Measurements from ENCODE around the gene CREB3L1.
"Not testable (repeated sequence)": the region's sequence is repeated elsewhere in the genome, so short reads cannot be mapped to it uniquely, and the experiment has no call there.

CREB3L1 gene

DNA sequence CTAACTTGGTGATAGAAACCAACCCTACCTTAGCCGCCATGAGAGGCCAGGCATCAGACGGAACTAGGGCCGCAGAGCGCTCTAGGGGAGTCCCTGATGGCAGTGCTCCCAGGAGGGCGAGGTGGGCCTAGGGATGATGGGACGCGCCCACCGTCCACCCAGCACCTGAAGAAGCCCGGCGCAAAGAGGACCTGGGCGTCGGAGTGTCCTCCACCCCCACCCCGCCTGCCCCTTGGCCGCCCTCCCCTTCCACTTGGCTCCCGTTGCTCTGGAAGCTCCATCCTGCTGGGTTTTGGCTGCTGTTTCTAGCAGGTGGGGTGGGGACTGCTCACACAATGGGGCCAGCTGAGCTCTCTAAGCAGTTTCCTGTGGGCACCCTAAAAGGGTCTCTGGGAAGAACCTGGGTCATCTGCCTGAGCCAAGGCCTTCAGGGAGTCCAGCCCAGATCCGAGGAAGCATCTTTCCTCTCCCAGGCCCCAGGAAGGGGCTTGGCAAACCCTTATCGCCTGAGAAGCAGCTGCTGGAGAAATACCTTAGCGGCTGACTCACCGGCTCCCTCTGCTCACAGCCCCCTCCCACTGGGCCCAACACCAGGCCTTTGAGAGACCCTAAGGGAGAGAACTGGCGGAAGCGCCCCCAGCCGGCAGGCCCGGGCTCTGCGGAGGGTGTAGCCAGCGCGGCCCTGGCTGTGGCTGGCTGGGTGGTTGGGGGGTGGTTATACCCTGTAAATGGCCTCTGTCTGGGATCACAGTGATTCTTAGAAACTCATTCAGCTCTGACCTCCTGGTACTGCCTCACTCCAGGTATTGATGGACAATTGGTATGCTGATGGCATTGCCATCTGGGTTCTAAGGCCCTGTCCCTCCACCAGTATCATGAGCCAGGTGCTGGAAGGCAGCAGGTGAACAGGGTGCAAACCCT, 19.3 kb downstream of the CREB3L1 start:
- no peak for DNase-seq

DNA sequence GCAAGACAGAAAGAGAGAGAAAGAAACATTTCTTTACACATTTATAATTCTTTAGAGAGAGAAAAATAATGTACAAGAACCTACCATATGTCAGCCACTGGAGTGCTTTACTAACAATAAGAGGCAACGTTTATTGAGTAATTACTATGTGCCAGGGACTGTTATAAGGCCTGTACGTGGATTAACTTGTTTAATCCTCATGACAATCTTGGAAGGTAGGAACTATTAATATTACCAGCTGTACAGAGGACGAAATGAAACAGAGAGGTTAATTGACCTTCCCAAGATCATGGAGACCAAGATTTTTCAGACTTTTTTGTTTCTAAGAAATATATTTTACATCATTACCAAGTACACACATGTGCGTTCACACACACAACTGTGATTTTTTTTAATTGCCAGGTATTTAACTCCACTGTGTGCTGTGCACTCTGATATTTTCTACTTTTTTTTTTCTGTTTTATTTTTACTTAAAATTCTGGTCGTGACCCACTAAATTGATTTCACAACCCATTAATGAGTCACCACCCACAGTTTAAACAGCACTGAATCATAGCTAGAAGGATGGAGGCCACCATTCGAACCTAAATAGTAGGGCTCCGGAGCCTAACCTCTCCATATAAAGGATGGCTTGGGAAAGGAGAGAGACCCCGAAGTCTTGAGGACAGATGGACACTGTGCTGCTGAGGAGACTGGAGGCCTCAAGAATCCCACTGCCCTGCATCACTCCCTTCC, 21.4 kb downstream of the CREB3L1 start:
- no peak for DNase-seq

DNA sequence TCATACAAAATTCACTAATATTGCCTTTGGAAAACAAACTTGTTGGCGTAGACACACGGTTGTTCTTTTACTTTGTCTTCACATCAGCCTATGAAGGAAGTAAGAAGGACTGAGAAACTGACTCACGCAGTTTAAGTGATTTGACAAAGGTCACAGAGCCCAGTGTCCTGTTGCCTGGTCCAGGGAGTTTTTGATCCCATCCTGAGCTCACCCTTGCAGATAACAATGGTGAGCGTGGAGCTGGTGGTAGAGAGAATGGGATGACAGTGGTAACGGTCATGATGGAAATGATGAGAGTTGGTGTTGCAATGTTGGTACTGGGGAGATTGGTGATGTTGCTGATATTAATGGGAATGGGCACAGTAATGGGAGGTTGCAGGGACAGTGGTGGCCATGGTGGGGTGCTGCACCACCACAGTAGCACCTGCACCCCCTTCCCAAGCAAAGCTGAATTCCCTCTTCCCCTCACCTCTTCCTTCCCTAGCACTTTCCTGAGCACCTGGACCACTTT, 22.0 kb downstream of the CREB3L1 start:
- no peak for DNase-seq

DNA sequence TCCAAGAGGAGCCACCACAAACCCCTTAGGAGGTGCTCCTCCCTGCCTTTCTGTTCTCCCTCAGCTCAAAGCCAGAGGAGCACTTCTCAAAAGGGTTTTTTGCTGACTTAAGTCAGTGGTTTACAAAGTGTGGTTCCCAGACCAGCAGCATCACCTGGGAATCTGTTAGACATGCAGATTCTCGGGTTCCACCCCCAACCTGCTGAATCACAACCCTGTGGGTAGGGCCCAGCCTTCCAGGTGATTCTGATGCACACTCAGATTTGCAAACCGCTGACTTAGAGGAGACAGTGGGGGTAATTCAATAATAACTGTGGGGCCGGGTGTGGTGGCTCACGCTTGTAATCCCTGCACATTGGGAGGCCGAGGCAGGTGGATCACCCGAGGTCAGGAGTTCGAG, 22.8 kb downstream of the CREB3L1 start:
- DNase-seq, result no peak

DNA sequence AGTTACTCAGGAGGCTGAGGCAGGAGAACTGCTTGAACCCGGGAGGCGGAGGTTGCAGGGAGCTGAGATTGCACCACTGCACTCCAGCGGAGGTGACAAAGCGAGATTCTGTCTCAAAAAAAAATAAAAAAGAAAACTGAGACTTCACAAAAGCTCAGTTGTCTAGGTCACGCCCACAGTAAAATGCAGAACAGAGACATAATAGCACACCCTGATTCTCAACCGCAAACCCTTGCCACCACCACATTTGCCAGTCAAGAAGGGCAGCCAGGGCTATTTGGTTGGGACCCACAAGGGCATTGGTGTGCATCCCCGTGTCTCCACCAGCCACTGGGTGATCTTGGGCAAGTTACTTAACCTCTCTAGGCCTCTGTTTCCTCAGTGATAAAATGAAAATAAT, 25.4 kb downstream of the CREB3L1 start:
- DNase-seq, result no peak

DNA sequence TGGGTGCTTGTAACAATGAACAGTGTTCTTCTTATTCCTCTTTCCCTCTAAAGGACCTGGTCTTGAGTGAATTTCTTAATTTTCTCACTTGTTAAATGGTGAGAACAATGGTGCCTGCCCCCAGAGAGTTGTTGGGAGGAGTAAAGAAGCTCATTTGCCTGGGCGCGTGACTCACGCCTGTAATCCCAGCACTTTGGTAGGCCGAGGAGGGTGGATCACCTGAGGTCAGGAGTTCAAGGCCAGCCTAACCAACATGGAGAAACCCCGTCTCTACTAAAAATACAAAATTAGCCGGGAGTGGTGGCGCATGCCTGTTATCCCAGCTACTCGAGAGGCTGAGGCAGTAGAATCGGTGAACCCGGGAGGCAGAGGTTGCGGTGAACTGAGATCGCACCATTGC, 26.6 kb downstream of the CREB3L1 start:
- DNase-seq, result not testable (repeated sequence)

DNA sequence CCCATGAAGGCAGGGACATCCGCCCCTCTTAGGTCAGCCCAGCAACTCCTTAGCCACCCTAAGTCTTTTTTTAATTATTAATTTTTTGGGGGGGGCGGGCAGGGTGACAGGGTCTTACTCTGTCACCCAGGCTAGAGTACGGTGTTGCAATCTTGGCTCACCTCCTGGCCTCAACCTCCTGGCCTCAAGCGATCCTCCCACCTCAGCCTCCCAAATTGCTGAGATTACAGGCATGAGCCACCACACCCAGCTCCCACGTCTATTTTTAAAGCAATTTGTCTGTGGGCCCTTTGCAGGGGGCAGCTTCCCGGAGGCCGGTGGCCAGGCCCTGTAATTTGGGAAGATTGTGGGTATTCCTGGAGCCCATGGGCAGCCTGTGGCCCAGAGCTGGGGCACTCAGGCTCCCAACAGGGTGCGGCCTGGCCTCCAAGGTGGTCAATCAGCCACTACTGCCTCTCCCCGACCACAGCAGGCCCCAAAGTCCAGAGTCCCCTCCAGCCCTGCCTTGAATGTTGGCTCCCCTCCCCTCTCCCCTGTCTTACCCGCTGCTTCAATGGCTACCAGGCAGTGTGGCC, 27.2 kb downstream of the CREB3L1 start:
- DNase-seq, result no peak

DNA sequence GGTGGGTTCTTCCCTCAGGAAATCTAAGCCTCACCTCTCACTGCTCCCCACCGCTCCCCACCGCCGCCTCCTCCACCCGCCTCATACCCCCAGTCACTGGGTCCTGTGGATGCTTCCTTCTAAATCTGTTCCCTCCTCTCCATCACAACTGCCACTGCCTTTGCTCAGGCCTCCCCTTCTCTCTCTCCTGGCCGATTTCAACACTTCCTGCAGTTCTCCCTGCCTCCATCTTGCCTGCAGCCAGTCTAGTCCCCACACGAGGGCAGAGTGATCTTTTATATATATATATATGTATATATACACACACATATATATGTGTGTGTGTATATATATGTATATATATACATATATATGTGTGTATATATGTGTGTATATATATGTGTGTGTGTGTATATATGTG, 27.8 kb downstream of the CREB3L1 start:
- no peak for DNase-seq

DNA sequence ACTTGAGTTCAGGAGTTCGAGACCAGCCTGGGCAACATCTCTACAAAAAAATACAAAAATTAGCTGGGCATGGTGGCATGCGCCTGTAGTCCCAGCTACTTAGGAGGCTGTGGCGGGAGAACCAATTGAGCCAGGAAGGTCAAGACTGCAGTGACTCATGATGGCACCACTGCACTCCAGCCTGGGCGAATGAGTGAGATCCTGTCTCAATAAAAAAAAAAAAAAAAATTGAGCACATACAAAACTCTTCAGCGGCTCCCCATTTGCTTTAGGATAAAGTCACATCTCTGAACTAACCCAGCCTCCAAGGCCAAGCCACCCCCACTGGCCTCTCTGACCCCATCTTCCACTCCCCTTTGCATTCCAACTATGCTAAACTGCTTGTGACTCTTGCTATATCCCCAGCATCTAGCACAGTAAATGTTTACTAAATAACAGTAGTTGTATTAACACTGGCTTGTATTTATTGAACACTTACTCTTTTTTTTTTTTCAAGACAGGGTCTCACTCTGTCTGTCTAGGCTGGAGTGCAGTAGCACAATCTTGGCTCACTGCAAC, 28.9 kb downstream of the CREB3L1 start:
- DNase-seq, result no peak

DNA sequence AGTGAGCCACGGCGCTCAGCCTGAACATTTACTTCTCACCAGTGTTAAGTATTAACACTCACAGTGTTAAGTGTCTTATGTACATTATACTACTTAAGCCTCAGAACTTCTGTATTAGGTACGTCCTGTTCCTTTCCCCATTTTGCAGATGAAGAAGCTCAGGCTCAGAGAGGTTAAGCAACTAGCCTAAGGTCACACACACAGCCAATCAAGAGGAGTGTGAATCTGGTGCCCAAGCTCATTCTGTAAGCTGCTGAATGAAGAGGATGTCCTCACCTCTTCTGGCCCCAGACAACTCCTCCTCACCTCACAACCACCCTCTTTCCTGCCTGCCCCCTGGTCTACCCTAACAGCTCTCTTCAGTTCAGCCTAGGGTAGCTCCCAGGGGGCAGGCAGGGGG, 29.9 kb downstream of the CREB3L1 start:
- DNase-seq, result no peak

DNA sequence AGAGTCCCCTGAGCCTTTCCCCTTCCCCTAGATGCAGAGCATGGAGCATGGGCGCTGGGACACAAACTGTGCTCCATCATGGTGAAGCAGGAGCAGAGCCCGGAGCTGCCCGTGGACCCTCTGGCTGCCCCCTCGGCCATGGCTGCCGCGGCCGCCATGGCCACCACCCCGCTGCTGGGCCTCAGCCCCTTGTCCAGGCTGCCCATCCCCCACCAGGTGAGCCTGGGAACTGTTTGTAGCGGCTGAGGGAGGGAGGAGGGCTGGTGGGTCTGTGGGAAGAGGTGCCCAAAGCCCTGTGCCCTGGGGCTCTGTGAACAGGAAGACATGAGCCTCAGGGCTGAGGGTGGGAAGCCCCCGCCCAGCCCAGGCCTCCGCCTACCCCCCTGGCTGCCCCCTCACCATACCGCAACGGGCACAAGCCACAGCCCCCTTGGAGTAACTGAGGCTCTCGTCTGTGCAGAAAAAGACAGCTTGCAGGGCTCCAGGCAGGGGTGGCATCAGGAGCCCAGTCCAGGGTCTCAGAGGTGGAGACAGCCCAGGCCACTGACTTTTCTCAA, 30.4 kb downstream of the CREB3L1 start:
- DNase-seq, result no peak

DNA sequence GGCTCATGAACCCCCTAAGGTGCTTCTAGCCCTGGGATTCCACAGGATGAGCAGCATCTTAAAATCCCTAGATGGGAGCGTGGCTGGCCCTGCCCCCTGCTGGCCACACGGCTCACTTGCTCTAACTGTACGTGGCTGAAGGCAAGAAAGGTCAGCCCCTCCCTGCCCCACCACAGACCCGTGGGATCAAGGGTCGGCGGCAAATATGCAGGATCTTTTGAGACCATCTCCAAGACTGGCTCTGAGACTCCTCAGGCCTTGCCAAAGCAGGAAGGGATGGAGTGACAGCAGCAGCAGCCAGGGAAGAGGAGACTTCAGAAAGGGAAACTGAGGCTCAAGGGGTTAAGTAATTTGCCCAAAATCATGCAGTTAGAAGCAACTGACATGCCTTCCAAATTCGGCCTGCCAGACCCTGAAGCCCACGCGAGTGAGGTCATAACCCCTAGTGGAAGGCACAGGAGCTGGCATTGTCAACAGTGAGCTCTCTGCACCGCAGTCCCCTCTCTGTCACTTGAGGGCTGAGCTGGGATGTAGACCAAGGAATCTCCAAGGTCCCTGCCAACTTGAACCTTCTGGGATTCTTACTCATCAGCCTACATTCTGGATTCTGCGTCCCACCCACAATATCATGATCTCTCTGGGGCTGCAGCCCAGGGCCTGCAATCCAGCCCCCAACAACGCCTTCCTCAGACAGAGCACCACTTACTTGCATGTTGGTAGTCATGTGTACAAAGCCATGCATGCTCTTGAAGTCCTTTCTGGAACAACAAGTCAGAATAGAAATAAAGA, 31.4 kb downstream of the CREB3L1 start:
- peak in 1 of 2 donors; percentile 35 for DNase-seq

DNA sequence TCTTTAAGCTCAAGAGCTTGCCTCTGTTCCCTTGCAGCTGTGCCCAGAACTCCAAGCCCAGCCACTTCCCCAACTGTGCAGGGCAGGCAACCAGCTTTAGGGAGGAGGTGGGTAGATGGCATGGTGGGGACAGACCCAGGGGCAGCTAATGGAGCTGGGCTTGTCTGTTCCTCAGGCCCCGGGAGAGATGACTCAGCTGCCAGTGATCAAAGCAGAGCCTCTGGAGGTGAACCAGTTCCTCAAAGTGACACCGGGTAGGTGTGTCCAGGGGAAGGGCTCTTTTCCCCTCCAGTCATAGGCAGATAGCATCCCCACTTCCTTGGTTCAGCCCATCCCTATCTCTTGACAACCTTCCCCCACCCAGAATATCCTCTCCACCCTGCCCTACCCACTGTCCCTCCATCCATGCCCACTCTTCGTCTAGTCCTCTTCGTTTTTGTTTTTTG, 32.4 kb downstream of the CREB3L1 start:
- DNase-seq, result no peak

DNA sequence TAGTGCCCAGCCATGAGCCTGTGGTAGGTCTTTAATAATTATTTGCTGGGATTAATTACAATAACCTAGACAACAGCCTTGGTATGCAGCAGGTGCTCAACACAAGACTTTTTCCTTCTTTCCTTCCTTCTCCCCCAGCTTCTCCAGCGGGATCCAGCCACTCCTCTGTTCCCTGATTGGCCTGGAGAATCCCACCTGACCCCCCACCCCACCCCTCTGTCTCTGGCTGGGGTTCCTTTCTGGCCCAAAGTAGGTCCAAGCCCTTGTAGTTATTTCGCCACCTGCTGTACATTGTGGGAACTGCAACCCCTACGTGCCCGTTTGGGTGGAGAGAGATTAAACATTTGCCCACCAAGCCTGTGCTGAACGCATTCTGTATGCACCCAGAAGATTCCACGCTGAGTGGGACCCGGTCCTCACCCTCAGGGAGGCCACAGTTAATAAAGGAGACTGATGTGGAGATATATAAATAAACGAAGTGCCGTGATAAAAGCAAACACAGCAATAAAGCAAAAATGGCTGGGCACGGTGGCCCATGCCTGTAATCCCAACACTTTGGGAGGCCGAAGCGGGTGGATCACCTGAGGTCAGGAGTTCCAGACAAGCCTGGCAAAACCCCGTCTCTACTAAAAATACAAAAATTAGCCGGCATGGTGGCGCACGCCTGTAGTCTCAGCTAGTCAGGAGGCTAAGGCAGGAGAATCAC, 37.7 kb downstream of the CREB3L1 start:
- DNase-seq, result peak in 1 of 2 donors; percentile 19

DNA sequence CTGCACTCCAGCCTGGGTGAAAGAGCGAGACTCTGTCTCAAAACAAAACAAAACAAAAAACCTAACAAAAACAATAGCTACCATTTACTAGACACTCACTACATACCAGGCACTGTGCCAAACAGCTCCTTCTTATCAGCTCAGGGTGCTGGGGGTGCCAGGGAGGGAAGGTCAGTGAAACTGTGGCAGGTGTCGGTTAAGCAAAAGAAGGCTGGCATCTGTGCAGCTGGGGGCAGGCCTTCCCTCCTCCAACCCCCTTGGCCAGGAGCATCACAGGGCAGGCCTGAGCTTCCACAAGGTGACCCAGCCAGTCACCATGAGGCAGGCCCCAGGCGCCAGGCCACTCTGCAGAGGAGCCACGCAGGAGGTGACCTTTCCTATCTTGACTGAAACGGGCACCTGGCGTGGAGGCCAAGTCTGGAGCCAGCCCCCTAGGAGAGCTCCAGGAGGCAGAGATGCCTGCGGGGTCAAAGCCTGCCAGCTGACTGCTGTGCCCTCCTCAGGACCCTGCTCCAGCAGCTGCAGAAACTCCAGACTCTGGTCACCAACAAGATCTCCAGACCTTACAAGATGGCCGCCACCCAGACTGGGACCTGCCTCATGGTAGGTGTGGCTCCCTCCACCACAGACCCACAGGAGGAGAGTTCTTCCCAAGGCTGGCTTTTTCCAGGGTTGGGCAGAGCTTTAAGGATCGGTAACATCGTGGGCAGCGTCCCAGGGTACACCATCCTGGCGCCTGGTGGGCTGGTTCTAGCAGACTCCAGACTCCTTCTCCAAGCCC, 38.5 kb downstream of the CREB3L1 start:
- no peak for DNase-seq

DNA sequence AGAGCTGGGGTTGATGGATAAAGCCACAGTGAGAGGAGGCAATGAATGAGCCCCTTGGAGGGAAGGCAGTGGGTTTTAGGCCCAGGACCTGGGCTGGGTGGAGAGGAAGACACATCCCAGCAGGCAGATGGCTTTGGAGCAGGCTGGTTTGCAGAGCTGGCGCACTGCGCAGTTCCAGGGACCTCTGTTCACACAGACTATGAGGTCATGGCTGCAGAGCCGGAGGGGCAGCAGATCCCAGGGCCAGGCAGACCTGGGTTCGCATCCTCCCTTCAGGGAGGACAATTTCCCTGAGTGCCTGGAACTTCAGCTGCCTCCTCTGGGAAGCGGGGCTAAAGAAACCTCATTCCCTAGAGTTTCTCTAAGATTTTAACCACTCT, 41.6 kb downstream of the CREB3L1 start:
- DNase-seq, result no peak

DNA sequence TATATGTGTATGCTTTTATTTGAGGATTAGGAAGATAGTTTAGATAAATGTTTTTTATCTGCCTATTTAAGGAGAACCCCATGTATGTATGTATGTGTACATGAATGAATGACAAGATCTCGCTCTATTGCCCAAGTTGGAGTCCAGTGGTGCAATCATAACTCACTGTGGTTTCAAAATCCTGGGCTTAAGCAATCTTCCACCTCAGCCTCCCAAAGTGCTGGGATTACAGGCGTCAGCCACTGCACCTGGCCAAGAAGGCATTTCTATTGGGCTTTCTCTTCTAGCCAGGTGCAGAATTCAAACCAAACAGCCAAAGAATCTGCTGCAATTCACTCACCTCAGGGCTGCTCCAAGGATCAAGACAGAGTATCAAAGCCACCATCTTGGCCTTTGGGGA, 44.3 kb downstream of the CREB3L1 start:
- no peak for DNase-seq

DNA sequence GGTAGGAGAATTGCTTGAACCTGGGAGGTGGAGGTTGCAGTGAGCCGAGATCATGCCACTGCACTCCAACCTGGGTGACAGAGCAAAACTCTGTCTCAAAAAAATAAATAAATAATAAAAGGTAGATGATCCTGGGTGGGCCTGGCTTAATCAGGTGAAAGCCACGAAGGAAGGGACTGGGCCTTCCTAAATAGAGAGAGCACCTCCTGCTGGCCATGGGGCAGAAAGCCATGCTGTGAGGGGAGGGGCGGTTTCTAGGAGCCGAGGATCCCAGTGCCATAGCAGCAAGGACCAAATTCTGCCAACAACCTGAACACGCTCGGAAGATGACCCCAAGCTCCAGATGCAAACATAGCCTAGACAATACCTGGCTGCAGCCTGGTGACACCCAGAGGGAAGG, 45.3 kb downstream of the CREB3L1 start:
- no peak for DNase-seq

DNA sequence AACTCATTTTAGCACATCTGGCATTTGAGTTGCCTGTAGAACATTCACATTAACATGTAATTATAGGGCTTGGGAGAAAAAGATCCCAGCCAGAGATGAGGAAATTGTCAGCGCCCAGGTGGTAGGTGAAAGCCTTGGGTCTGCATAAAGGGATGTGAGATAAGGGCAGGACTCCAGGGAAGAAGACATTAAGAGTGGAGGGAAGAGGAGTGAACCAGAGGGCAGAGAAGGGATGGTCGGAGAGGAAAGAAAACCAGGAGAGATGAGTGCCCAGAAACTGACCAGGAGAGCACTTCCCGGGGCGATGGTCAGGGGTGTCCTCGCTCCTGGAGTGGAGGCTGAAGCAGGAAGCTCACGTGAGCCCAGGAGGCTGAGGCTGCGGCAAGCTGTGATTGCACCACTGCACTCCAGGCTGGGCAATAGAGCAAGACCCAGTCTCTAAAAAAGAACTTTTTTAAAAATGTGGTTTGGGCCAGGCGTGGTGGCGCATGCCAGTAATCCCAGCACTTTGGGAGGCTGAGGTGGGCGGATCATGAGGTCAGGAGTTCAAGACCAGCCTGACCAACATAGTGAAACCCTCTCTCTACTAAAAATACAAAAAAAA, 49.5 kb downstream of the CREB3L1 start:
- no peak for DNase-seq

DNA sequence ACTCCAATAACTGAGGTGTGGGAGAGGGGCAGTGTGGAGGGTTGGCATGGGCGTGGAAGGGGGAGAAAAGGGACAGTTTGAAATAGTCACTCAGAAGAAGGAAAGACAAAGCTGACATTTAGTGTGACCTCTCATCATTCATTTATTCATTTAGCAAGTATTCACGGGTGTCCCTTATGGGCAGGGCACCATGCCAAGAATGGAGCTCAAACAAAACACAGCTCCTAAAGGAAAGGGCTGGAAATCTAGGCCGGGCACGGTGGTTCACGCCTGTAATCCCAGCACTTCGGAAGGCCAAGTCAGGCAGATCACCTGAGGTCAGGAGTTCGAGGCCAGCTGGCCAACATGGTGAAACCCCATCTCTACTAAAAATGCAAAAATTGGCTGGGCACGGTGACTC, 50.4 kb downstream of the CREB3L1 start:
- DNase-seq, result no peak
